GM12878 (cell line): ENCODE data around the gene LRRFIP2. TPM values are rescaled to one million over a fixed set of nuclear protein-coding genes. Genes with fewer than 3 reads are reported as not detected.

ENCODE experiments used
- ATAC-seq: fragments of 200-7000 bp; cut with Tn5 transposase; 3 replicates; pipeline ENCODE4 v1.9.1; 2020; ENCODE audit warnings: mild to moderate bottlenecking, moderate library complexity
- BruUV-seq: library from RNA; stranded (reverse); fragments of 400-500 nt; replicated peaks from 2 replicates; lab custom pipeline; 2021; lab: Mats Ljungman, UMichigan
- CTCF ChIA-PET: fragments of 300-600 bp; sonication (Branson Sonifier 250); formaldehyde crosslinking; extraction: SDS; loops from one replicate; lab custom pipeline; 2021; ENCODE audit warnings: inconsistent platforms; lab: Yijun Ruan, JAX
- POLR2A ChIA-PET: fragments of 350-600 bp; formaldehyde crosslinking; extraction: SDS; loops from one replicate; lab custom pipeline; 2021; ENCODE audit warnings: inconsistent platforms; lab: Charles Lee
- RAD21 ChIA-PET: fragments of 300-600 bp; sonication (Branson Sonifier 250); formaldehyde crosslinking; loops from one replicate; lab custom pipeline; 2023; ENCODE audit warnings: antibody characterized with exemption; ENCODE audit not compliant: unreplicated experiment; lab: Charles Lee
- SMC1A ChIA-PET: fragments of 300-600 bp; sonication (Branson Sonifier 250); formaldehyde crosslinking; loops from one replicate; lab custom pipeline; 2023; ENCODE audit not compliant: unreplicated experiment, uncharacterized antibody; lab: Charles Lee
- DNase-seq: peaks from one replicate; pipeline ENCODE4 v3.0.0-alpha.2; 2011; ENCODE audit warnings: low read depth, low spot score
- FAIRE-seq: peaks from 3 replicates; lab custom pipeline; 2011; peaks lifted over from hg19 to GRCh38; lab: Jason Lieb, UNC
- H2AFZ ChIP-seq: 2 replicates; pipeline ENCODE4 v1.6.0; 2011; ENCODE audit warnings: low read depth, low read length, control low read depth; ENCODE audit not compliant: control insufficient read depth
- H3K27ac ChIP-seq: 2 replicates; pipeline ENCODE4 v1.5.1; 2011; ENCODE audit warnings: control low read depth; ENCODE audit not compliant: control insufficient read depth, insufficient read depth
- H3K27me3 ChIP-seq, 2 experiments: replicated peaks in 1 of 2; 2 replicates each; pipeline versions ENCODE4 v1.6.0 to v1.6.1; 2011; ENCODE audit warnings: low read length in 1 of 2; ENCODE audit not compliant: control insufficient read depth in 2 of 2, insufficient read depth in 2 of 2
- H3K36me3 ChIP-seq, 2 experiments: 2 replicates each; pipeline ENCODE4 v1.5.1; 2011; ENCODE audit warnings: low read length in 1 of 2; ENCODE audit not compliant: control insufficient read depth in 2 of 2, insufficient read depth in 2 of 2
- H3K4me1 ChIP-seq: 2 replicates; pipeline ENCODE4 v1.6.1; 2011; ENCODE audit warnings: mild to moderate bottlenecking, low read length, moderate library complexity, mixed read lengths; ENCODE audit not compliant: control insufficient read depth, insufficient read depth
- H3K4me2 ChIP-seq: 2 replicates; pipeline ENCODE4 v1.6.0; 2011; ENCODE audit warnings: control low read depth; ENCODE audit not compliant: control insufficient read depth, insufficient read depth
- H3K4me3 ChIP-seq: fragments of 200-600 bp; sonication (generic); 2 replicates; pipeline ENCODE4 v1.5.1; 2016
- H3K79me2 ChIP-seq: 2 replicates; pipeline ENCODE4 v1.6.0; 2011; ENCODE audit warnings: low read length; ENCODE audit not compliant: control insufficient read depth, insufficient read depth
- H3K9ac ChIP-seq: 2 replicates; pipeline ENCODE4 v1.8.0; 2011; ENCODE audit warnings: low read length, control low read depth, mixed read lengths; ENCODE audit not compliant: control insufficient read depth, insufficient read depth
- H3K9me3 ChIP-seq: replicated peaks from 3 replicates; pipeline ENCODE4 v1.5.1; 2011; ENCODE audit warnings: mild to moderate bottlenecking, low read length; ENCODE audit not compliant: control insufficient read depth, insufficient read depth
- H4K20me1 ChIP-seq: 2 replicates; pipeline ENCODE4 v1.6.0; 2011; ENCODE audit not compliant: control insufficient read depth, insufficient read depth
- BHLHE40 ChIP-seq, 2 experiments: fragments of 450-650 bp in 1 of 2; IDR thresholded peaks; 2 replicates each; pipeline ENCODE4 v1.6.1; 2011 to 2017; ENCODE audit warnings: low read depth in 2 of 2, borderline replicate concordance in 1 of 2, improper control_type of control experiment in 1 of 2, low read length in 1 of 2, mild to moderate bottlenecking in 1 of 2
- CBX5 ChIP-seq: sonication (generic); IDR thresholded peaks from 2 replicates; pipeline ENCODE4 v1.6.1; 2016; ENCODE audit warnings: low read depth, moderate library complexity, mild to moderate bottlenecking, inconsistent platforms
- CHD2 ChIP-seq: IDR thresholded peaks from 2 replicates; pipeline ENCODE4 v1.6.1; 2011; ENCODE audit warnings: low read depth, low read length, improper control_type of control experiment, borderline replicate concordance
- KDM1A ChIP-seq: fragments of 200-600 bp; sonication (generic); IDR thresholded peaks from 2 replicates; pipeline ENCODE4 v1.6.1; 2016; ENCODE audit warnings: borderline replicate concordance
- NKRF ChIP-seq: fragments of 450-650 bp; conservative IDR thresholded peaks from 2 replicates; pipeline ENCODE4 v1.6.1; 2017; ENCODE audit warnings: mild to moderate bottlenecking, moderate library complexity
- NR2C2 ChIP-seq: IDR thresholded peaks from 2 replicates; pipeline ENCODE4 v1.6.1; 2011; ENCODE audit warnings: borderline replicate concordance, low read depth; ENCODE audit not compliant: control insufficient read depth, insufficient read length
- NR2F1 ChIP-seq: fragments of 450-650 bp; conservative IDR thresholded peaks from 2 replicates; pipeline ENCODE4 v1.6.1; 2017; ENCODE audit warnings: mild to moderate bottlenecking
- POLR2AphosphoS5 ChIP-seq: IDR thresholded peaks from 2 replicates; pipeline ENCODE4 v1.6.1; 2011; ENCODE audit warnings: mild to moderate bottlenecking, low read length, inconsistent platforms
- RB1 ChIP-seq: fragments of 450-650 bp; formaldehyde crosslinking; IDR thresholded peaks from 2 replicates; pipeline ENCODE4 v1.6.1; 2017; ENCODE audit warnings: mild to moderate bottlenecking, borderline replicate concordance
- REST ChIP-seq: IDR thresholded peaks from 2 replicates; pipeline ENCODE4 v1.6.1; 2012; ENCODE audit warnings: mild to moderate bottlenecking, low read depth, low read length
- SMAD5 ChIP-seq: IDR thresholded peaks from 2 replicates; pipeline ENCODE4 v1.6.1; 2016; ENCODE audit warnings: antibody characterized with exemption, low read depth
- STAT1 ChIP-seq: fragments of 450-650 bp; conservative IDR thresholded peaks from 2 replicates; pipeline ENCODE4 v1.6.1; 2014; ENCODE audit warnings: antibody characterized with exemption, mild to moderate bottlenecking
- ZNF217 ChIP-seq: fragments of 450-650 bp; IDR thresholded peaks from 2 replicates; pipeline ENCODE4 v1.6.1; 2017; ENCODE audit warnings: antibody characterized with exemption, mild to moderate bottlenecking
- ZNF687 ChIP-seq: fragments of 450-650 bp; IDR thresholded peaks from 2 replicates; pipeline ENCODE4 v1.6.1; 2017; ENCODE audit warnings: mild to moderate bottlenecking, moderate library complexity
- WGBS: methylation state at CpG from one replicate; pipeline ENCODE4 v1.1.6; 2016; ENCODE audit warnings: low lambda C conversion rate; ENCODE audit not compliant: insufficient replicate concordance, insufficient coverage; ENCODE audit errors: missing lambda C conversion rate; 5-methylcytosine and 5-hydroxymethylcytosine counted together
- in situ Hi-C: fragments of 300-500 bp; cut with MboI; formaldehyde crosslinking; loops from 9 replicates; pipeline ENCODE4 v1.14.3; 2018; ENCODE audit warnings: mixed read lengths
- intact Hi-C: fragments of 100-400 bp; cut with micrococcal nuclease; formaldehyde crosslinking; loops from one replicate; pipeline ENCODE4 v1.14.2; 2022; ENCODE audit not compliant: unreplicated experiment
- polyA plus RNA-seq, 11 experiments: library from polyadenylated mRNA; depleted of rRNA in 4 of 11; unstranded in 6 of 11; stranded (reverse) in 5 of 11; fragments of >200 nt; fragmentation: Nextera tagmentation in 4 of 11; fragmentation: Illumina TruSeq in 1 of 11; extraction: Ambion mirVana in 4 of 11; extraction: Trizol in 1 of 11; gene quantifications; 1 replicate in 1 of 11; 2 replicates in 10 of 11; pipeline versions ENCODE4 v1.2.1 to v1.2.3, GENCODE V29; 2011 to 2016; ENCODE audit warnings: inconsistent platforms in 2 of 11, missing spikeins in 2 of 11, low read depth in 1 of 11
- total RNA-seq, 4 experiments: library from RNA; depleted of rRNA in 3 of 4; stranded (reverse); fragments of >200 nt in 3 of 4; fragmentation: Illumina TruSeq in 1 of 4; extraction: Trizol in 1 of 4; gene quantifications; 2 replicates each; pipeline versions ENCODE4 v1.2.1 to v1.2.3, GENCODE V29; 2013 to 2021

The LRRFIP2 gene
- total and polyA plus RNA-seq, 10 of the 15 experiments (the other 5 are each of a cell fraction or from before 2014, with no cell fraction given), result 9.7 to 46.9 (median 38.1) TPM

GRCh38 chr3:37140899-37141541 is 33.4 kb downstream of the LRRFIP2 start:
- Histone ChIP-seq H4K20me1 (no peaks in the 10 kb centered on the region), H3K79me2 (no peaks in the 10 kb centered on the region), H3K36me3 (no peaks in the 10 kb centered on the region; a peak in 1 of 4 replicates), H3K4me1 (peaks cover 26% of the 10 kb centered on the region), H3K27me3 (no peaks in the 10 kb centered on the region), H3K9me3 (no peaks in the 10 kb centered on the region; the same call in 2 of the 3 replicates), H3K9ac (no peak overlapping the region), H3K4me2 (no peak overlapping the region), H3K4me3 (no peak overlapping the region), H3K27ac (no peak overlapping the region), H2AFZ (no peak overlapping the region)
- no peak for DNase-seq
- BruUV-seq, result no TSS peak
- ChIA-PET SMC1A (interaction anchor here (1.0 to 3.4 kb wide), 8 partner anchors 10 to 183 kb away, joined by 3 to 16 read pairs (median 4); no protein-coding TSS in a partner anchor), RAD21 (interaction anchor here (0.9 to 1.6 kb wide), 4 partner anchors 26 to 148 kb away, joined by 3 to 6 read pairs (median 4); partner anchors contain the start of genes EPM2AIP1 and MLH1), POLR2A (interaction anchor here (0.6 to 1.7 kb wide), 5 partner anchors 14 to 412 kb away, joined by 3 to 6 read pairs (median 3); no protein-coding TSS in a partner anchor), CTCF (interaction anchor here (1.0 to 1.2 kb wide), 2 partner anchors 12 to 22 kb away, joined by 3 to 4 read pairs; no protein-coding TSS in a partner anchor)
- intact Hi-C loops, result no loop called here
- in situ Hi-C loops, result no loop called here
- FAIRE-seq, result no peak
- WGBS, result 63% methylated on average over 3 of the region's 3 CpGs
- peak; percentile 14; the same call in 2 of the 3 replicates for ATAC-seq
- TF ChIP-seq KDM1A, result no peak
- TF ChIP-seq CHD2, result no peak
- TF ChIP-seq BHLHE40 (IDR thresholded peaks at IDR 0.05; ENCODE audit: borderline replicate concordance in 1 of 2, low read depth in 2 of 2, low read length in 1 of 2), result no peak
- no peak for TF ChIP-seq POLR2AphosphoS5
- TF ChIP-seq ZNF687, result no peak
- no peak for TF ChIP-seq ZNF217
- TF ChIP-seq NKRF, result no peak
- TF ChIP-seq REST, result no peak
- TF ChIP-seq NR2C2, result no peak
- no peak for TF ChIP-seq CBX5
- TF ChIP-seq SMAD5, result no peak
- no peak for TF ChIP-seq NR2F1
- no peak for TF ChIP-seq RB1
- TF ChIP-seq STAT1, result no peak
